Kidney (tissue), 14 donors: ENCODE results near the gene SLC22A23. TPM values are rescaled to one million over a fixed set of nuclear protein-coding genes. Genes with fewer than 3 reads are reported as not detected.

ENCODE experiments used
- DNase-seq, 5 donors: peaks; one replicate each; pipeline ENCODE4 v3.0.0-alpha.2; 2013 to 2020
- FAIRE-seq: peaks from 2 replicates; lab custom pipeline; 2012; peaks lifted over from hg19 to GRCh38; lab: Jason Lieb, UNC
- H3K27ac ChIP-seq, 2 donors: one replicate each; pipeline ENCODE4 v1.7.0; 2013; ENCODE audit warnings: low read depth in 2 of 2, low read length in 2 of 2, inconsistent platforms in 1 of 2
- H3K27me3 ChIP-seq: one replicate; pipeline ENCODE4 v1.7.1; 2013; ENCODE audit warnings: low read length, inconsistent platforms; ENCODE audit not compliant: control insufficient read depth, insufficient read depth
- H3K36me3 ChIP-seq, 3 donors: one replicate each; pipeline versions ENCODE4 v1.7.0 to v1.7.1; 2013; ENCODE audit warnings: low read length in 3 of 3, control low read depth in 1 of 3, inconsistent platforms in 1 of 3; ENCODE audit not compliant: insufficient read depth in 3 of 3, control insufficient read depth in 2 of 3
- H3K4me1 ChIP-seq, 3 donors: one replicate each; pipeline versions ENCODE4 v1.7.0 to v1.7.1; 2013; ENCODE audit warnings: low read length in 3 of 3, inconsistent platforms in 1 of 3, low read depth in 1 of 3; ENCODE audit not compliant: control insufficient read depth in 2 of 3, insufficient read depth in 2 of 3
- H3K4me3 ChIP-seq, 3 donors: one replicate each; pipeline versions ENCODE4 v1.7.0 to v1.8.1; 2013; ENCODE audit warnings: low read length in 3 of 3, control low read depth in 1 of 3, inconsistent platforms in 1 of 3
- H3K9ac ChIP-seq, 3 donors: one replicate each; pipeline versions ENCODE4 v1.7.0 to v1.7.1; 2013; ENCODE audit warnings: low read length in 3 of 3, control low read depth in 1 of 3, inconsistent platforms in 1 of 3
- H3K9me3 ChIP-seq, 3 donors: one replicate each; pipeline versions ENCODE4 v1.7.0 to v1.7.1; 2013; ENCODE audit warnings: low read length in 3 of 3, control low read depth in 1 of 3, inconsistent platforms in 1 of 3; ENCODE audit not compliant: control insufficient read depth in 2 of 3, insufficient read depth in 1 of 3
- CTCF ChIP-seq: IDR thresholded peaks from 3 replicates; pipeline ENCODE4 v1.5.1; 2012; ENCODE audit warnings: mild to moderate bottlenecking, moderate library complexity, borderline replicate concordance; ENCODE audit not compliant: insufficient read depth; ENCODE audit errors: extremely low read depth
- intact Hi-C: fragments of 100-400 bp; cut with DNase I; formaldehyde crosslinking; loops from one replicate; pipeline ENCODE4 v1.11.1; 2022
- polyA plus RNA-seq: library from polyadenylated mRNA; stranded (reverse); fragments of 350-450 nt; fragmentation: Illumina TruSeq; extraction: RNeasy Lipid Tissue Mini Kit (QIAGEN cat#74804); gene quantifications from one replicate; pipeline ENCODE4 v1.2.3, GENCODE V29; 2014; ENCODE audit warnings: low read depth, low replicate concordance; ENCODE audit not compliant: insufficient read depth
- total RNA-seq: library from RNA; stranded (reverse); fragmentation: NEBNext Ultra II Directional; extraction: Animal tissue kit (Norgen Biotek cat#: 25700); gene quantifications from one replicate; pipeline ENCODE4 v1.2.1, GENCODE V29; 2021
- donor health status: control.
- donor health status: control.
- donor health status: control.
- donor health status: control.
- donor health status: control.
- donor health status: DM: yes; HTN: yes; CAD: no.
- donor health status: Normal renal cell carcinoma (clear cell type).

SLC22A23 gene
- total and polyA plus RNA-seq, 2 donors from 2014 or later: 5.3 to 5.7 TPM

GRCh38 chr6:3418496-3419060 lies 38.3 kb downstream of the SLC22A23 start:
- Histone ChIP-seq H3K36me3 (peaks cover 0 to 3% (median 0%) of the 10 kb centered on the region in 3 donors), H3K4me1 (no peaks in the 10 kb centered on the region), H3K9me3 (no peaks in the 10 kb centered on the region), H3K27me3 (no peaks in the 10 kb centered on the region), H3K4me3 (no peak overlapping the region), H3K9ac (no peak overlapping the region), H3K27ac (no peak overlapping the region)
- FAIRE-seq: no peak
- TF ChIP-seq CTCF: no peak
- intact Hi-C loops: no loop called here
- DNase-seq: no peak

- no peak for TF ChIP-seq CTCF
- no peak overlapping the region for H3K27ac ChIP-seq
- no peak for DNase-seq
- H3K9me3 ChIP-seq: peaks cover 0 to 2% (median 0%) of the 10 kb centered on the region in 3 donors
- H3K9ac ChIP-seq: no peak overlapping the region
- H3K36me3 ChIP-seq: peaks cover 0 to 3% (median 0%) of the 10 kb centered on the region in 3 donors
- H3K4me3 ChIP-seq: no peak overlapping the region
- intact Hi-C loops: no loop called here
- no peaks in the 10 kb centered on the region for H3K4me1 ChIP-seq
- no peaks in the 10 kb centered on the region for H3K27me3 ChIP-seq
- no peak for FAIRE-seq
Measured at GRCh38 chr6:3417473-3417872, 39.4 kb downstream of the SLC22A23 start.

GRCh38 chr6:3415490-3415889 lies 41.4 kb downstream of the SLC22A23 start:
- peaks cover 0 to 2% (median 0%) of the 10 kb centered on the region in 3 donors for H3K9me3 ChIP-seq
- intact Hi-C loops: no loop called here

More at GRCh38 chr6:3415490-3415889, 41.4 kb downstream of the SLC22A23 start:
- Histone ChIP-seq H3K4me3 (no peak overlapping the region), H3K4me1 (no peaks in the 10 kb centered on the region), H3K27me3 (no peaks in the 10 kb centered on the region), H3K36me3 (peaks cover 0 to 3% (median 0%) of the 10 kb centered on the region in 3 donors), H3K27ac (no peak overlapping the region), H3K9ac (no peak overlapping the region)
- no peak for TF ChIP-seq CTCF
- DNase-seq (no peak), FAIRE-seq (no peak)
